GM12878 (cell line): ENCODE measurements around the gene FRZB. TPM values are rescaled to one million over a fixed set of nuclear protein-coding genes. Genes with fewer than 3 reads are reported as not detected.

ENCODE experiments used
- ATAC-seq: fragments of 200-7000 bp; cut with Tn5 transposase; 3 replicates; pipeline ENCODE4 v1.9.1; 2020; ENCODE audit warnings: mild to moderate bottlenecking, moderate library complexity
- BruUV-seq: library from RNA; stranded (reverse); fragments of 400-500 nt; replicated peaks from 2 replicates; lab custom pipeline; 2021; lab: Mats Ljungman, UMichigan
- CTCF ChIA-PET: fragments of 300-600 bp; sonication (Branson Sonifier 250); formaldehyde crosslinking; extraction: SDS; loops from one replicate; lab custom pipeline; 2021; ENCODE audit warnings: inconsistent platforms; lab: Yijun Ruan, JAX
- POLR2A ChIA-PET: fragments of 350-600 bp; formaldehyde crosslinking; extraction: SDS; loops from one replicate; lab custom pipeline; 2021; ENCODE audit warnings: inconsistent platforms; lab: Charles Lee
- RAD21 ChIA-PET: fragments of 300-600 bp; sonication (Branson Sonifier 250); formaldehyde crosslinking; loops from one replicate; lab custom pipeline; 2023; ENCODE audit warnings: antibody characterized with exemption; ENCODE audit not compliant: unreplicated experiment; lab: Charles Lee
- SMC1A ChIA-PET: fragments of 300-600 bp; sonication (Branson Sonifier 250); formaldehyde crosslinking; loops from one replicate; lab custom pipeline; 2023; ENCODE audit not compliant: unreplicated experiment, uncharacterized antibody; lab: Charles Lee
- DNase-seq: peaks from one replicate; pipeline ENCODE4 v3.0.0-alpha.2; 2011; ENCODE audit warnings: low read depth, low spot score
- FAIRE-seq: peaks from 3 replicates; lab custom pipeline; 2011; peaks lifted over from hg19 to GRCh38; lab: Jason Lieb, UNC
- H2AFZ ChIP-seq: 2 replicates; pipeline ENCODE4 v1.6.0; 2011; ENCODE audit warnings: low read depth, low read length, control low read depth; ENCODE audit not compliant: control insufficient read depth
- H3K27ac ChIP-seq: 2 replicates; pipeline ENCODE4 v1.5.1; 2011; ENCODE audit warnings: control low read depth; ENCODE audit not compliant: control insufficient read depth, insufficient read depth
- H3K27me3 ChIP-seq, 2 experiments: replicated peaks in 1 of 2; 2 replicates each; pipeline versions ENCODE4 v1.6.0 to v1.6.1; 2011; ENCODE audit warnings: low read length in 1 of 2; ENCODE audit not compliant: control insufficient read depth in 2 of 2, insufficient read depth in 2 of 2
- H3K36me3 ChIP-seq, 2 experiments: 2 replicates each; pipeline ENCODE4 v1.5.1; 2011; ENCODE audit warnings: low read length in 1 of 2; ENCODE audit not compliant: control insufficient read depth in 2 of 2, insufficient read depth in 2 of 2
- H3K4me1 ChIP-seq: 2 replicates; pipeline ENCODE4 v1.6.1; 2011; ENCODE audit warnings: mild to moderate bottlenecking, low read length, moderate library complexity, mixed read lengths; ENCODE audit not compliant: control insufficient read depth, insufficient read depth
- H3K4me2 ChIP-seq: 2 replicates; pipeline ENCODE4 v1.6.0; 2011; ENCODE audit warnings: control low read depth; ENCODE audit not compliant: control insufficient read depth, insufficient read depth
- H3K4me3 ChIP-seq: fragments of 200-600 bp; sonication (generic); 2 replicates; pipeline ENCODE4 v1.5.1; 2016
- H3K79me2 ChIP-seq: 2 replicates; pipeline ENCODE4 v1.6.0; 2011; ENCODE audit warnings: low read length; ENCODE audit not compliant: control insufficient read depth, insufficient read depth
- H3K9ac ChIP-seq: 2 replicates; pipeline ENCODE4 v1.8.0; 2011; ENCODE audit warnings: low read length, control low read depth, mixed read lengths; ENCODE audit not compliant: control insufficient read depth, insufficient read depth
- H3K9me3 ChIP-seq: replicated peaks from 3 replicates; pipeline ENCODE4 v1.5.1; 2011; ENCODE audit warnings: mild to moderate bottlenecking, low read length; ENCODE audit not compliant: control insufficient read depth, insufficient read depth
- H4K20me1 ChIP-seq: 2 replicates; pipeline ENCODE4 v1.6.0; 2011; ENCODE audit not compliant: control insufficient read depth, insufficient read depth
- CEBPB ChIP-seq, 2 experiments: fragments of 150-350 bp in 1 of 2; IDR thresholded peaks; 2 replicates each; pipeline ENCODE4 v1.6.1; 2012 to 2014; ENCODE audit warnings: low read depth in 2 of 2, low read length in 2 of 2, borderline replicate concordance in 1 of 2, inconsistent platforms in 1 of 2
- ESRRA ChIP-seq: IDR thresholded peaks from 2 replicates; pipeline ENCODE4 v1.6.1; 2012; ENCODE audit warnings: mild to moderate bottlenecking, low read length, improper control_type of control experiment
- EZH2 ChIP-seq: IDR thresholded peaks from 2 replicates; pipeline ENCODE4 v1.6.1; 2012; ENCODE audit warnings: low read depth, mild to moderate bottlenecking, control low read depth, inconsistent platforms, low read length, borderline replicate concordance; ENCODE audit not compliant: control insufficient read depth
- FOXK2 ChIP-seq: fragments of 450-650 bp; IDR thresholded peaks from 2 replicates; pipeline ENCODE4 v1.6.1; 2017; ENCODE audit warnings: mild to moderate bottlenecking, moderate library complexity
- GATAD2B ChIP-seq: fragments of 450-650 bp; conservative IDR thresholded peaks from 2 replicates; pipeline ENCODE4 v1.6.1; 2017; ENCODE audit warnings: low read depth, mild to moderate bottlenecking, moderate library complexity
- LARP7 ChIP-seq: fragments of 450-650 bp; IDR thresholded peaks from 2 replicates; pipeline ENCODE4 v1.6.1; 2017; ENCODE audit warnings: mild to moderate bottlenecking
- NFYB ChIP-seq: IDR thresholded peaks from 2 replicates; pipeline ENCODE4 v1.6.1; 2011; ENCODE audit warnings: low read depth, mild to moderate bottlenecking, low read length, improper control_type of control experiment, moderate library complexity; ENCODE audit not compliant: insufficient read depth
- NR2C1 ChIP-seq: fragments of 450-650 bp; IDR thresholded peaks from 2 replicates; pipeline ENCODE4 v1.6.1; 2017; ENCODE audit warnings: antibody characterized with exemption, mild to moderate bottlenecking, moderate library complexity
- NR2C2 ChIP-seq: IDR thresholded peaks from 2 replicates; pipeline ENCODE4 v1.6.1; 2011; ENCODE audit warnings: borderline replicate concordance, low read depth; ENCODE audit not compliant: control insufficient read depth, insufficient read length
- PML ChIP-seq: IDR thresholded peaks from 2 replicates; pipeline ENCODE4 v1.6.1; 2012; ENCODE audit warnings: low read length, inconsistent platforms
- RB1 ChIP-seq: fragments of 450-650 bp; formaldehyde crosslinking; IDR thresholded peaks from 2 replicates; pipeline ENCODE4 v1.6.1; 2017; ENCODE audit warnings: mild to moderate bottlenecking, borderline replicate concordance
- SMAD1 ChIP-seq: fragments of 450-650 bp; IDR thresholded peaks from 2 replicates; pipeline ENCODE4 v1.6.1; 2018; ENCODE audit warnings: mild to moderate bottlenecking, low read depth; ENCODE audit not compliant: partially characterized antibody
- SMARCA5 ChIP-seq: fragments of 450-650 bp; IDR thresholded peaks from 2 replicates; pipeline ENCODE4 v1.6.1; 2017; ENCODE audit warnings: mild to moderate bottlenecking
- SRF ChIP-seq, 2 experiments: IDR thresholded peaks; 2 replicates each; pipeline ENCODE4 v1.6.1; 2011; ENCODE audit warnings: low read depth in 2 of 2, low read length in 2 of 2, mild to moderate bottlenecking in 1 of 2, moderate library complexity in 1 of 2
- TCF12 ChIP-seq: IDR thresholded peaks from 2 replicates; pipeline ENCODE4 v1.6.1; 2011; ENCODE audit warnings: low read depth, mild to moderate bottlenecking, low read length
- ZNF24 ChIP-seq: fragments of 450-650 bp; IDR thresholded peaks from 2 replicates; pipeline ENCODE4 v1.6.1; 2017; ENCODE audit warnings: antibody characterized with exemption, mild to moderate bottlenecking
- WGBS: methylation state at CpG from one replicate; pipeline ENCODE4 v1.1.6; 2016; ENCODE audit warnings: low lambda C conversion rate; ENCODE audit not compliant: insufficient replicate concordance, insufficient coverage; ENCODE audit errors: missing lambda C conversion rate; 5-methylcytosine and 5-hydroxymethylcytosine counted together
- in situ Hi-C: fragments of 300-500 bp; cut with MboI; formaldehyde crosslinking; loops from 9 replicates; pipeline ENCODE4 v1.14.3; 2018; ENCODE audit warnings: mixed read lengths
- intact Hi-C: fragments of 100-400 bp; cut with micrococcal nuclease; formaldehyde crosslinking; loops from one replicate; pipeline ENCODE4 v1.14.2; 2022; ENCODE audit not compliant: unreplicated experiment
- polyA plus RNA-seq, 11 experiments: library from polyadenylated mRNA; depleted of rRNA in 4 of 11; unstranded in 6 of 11; stranded (reverse) in 5 of 11; fragments of >200 nt; fragmentation: Nextera tagmentation in 4 of 11; fragmentation: Illumina TruSeq in 1 of 11; extraction: Ambion mirVana in 4 of 11; extraction: Trizol in 1 of 11; gene quantifications; 1 replicate in 1 of 11; 2 replicates in 10 of 11; pipeline versions ENCODE4 v1.2.1 to v1.2.3, GENCODE V29; 2011 to 2016; ENCODE audit warnings: inconsistent platforms in 2 of 11, missing spikeins in 2 of 11, low read depth in 1 of 11
- total RNA-seq, 4 experiments: library from RNA; depleted of rRNA in 3 of 4; stranded (reverse); fragments of >200 nt in 3 of 4; fragmentation: Illumina TruSeq in 1 of 4; extraction: Trizol in 1 of 4; gene quantifications; 2 replicates each; pipeline versions ENCODE4 v1.2.1 to v1.2.3, GENCODE V29; 2013 to 2021
- TF ChIP-seq, protein P1 (sequence below): fragments of 450-650 bp; IDR thresholded peaks from 2 replicates; pipeline ENCODE4 v1.6.1; 2017; ENCODE audit warnings: borderline replicate concordance
- TF ChIP-seq, protein P2 (sequence below), 3 experiments: IDR thresholded peaks in 2 of 3; conservative IDR thresholded peaks in 1 of 3; 2 replicates each; pipeline ENCODE4 v1.5.1; 2011; ENCODE audit warnings: low read depth in 3 of 3, low read length in 3 of 3, mild to moderate bottlenecking in 3 of 3, control low read depth in 2 of 3, moderate library complexity in 2 of 3, inconsistent platforms in 1 of 3, mixed read lengths in 1 of 3; ENCODE audit not compliant: control insufficient read depth in 2 of 3, insufficient read depth in 1 of 3; ENCODE audit errors: extremely low read depth in 1 of 3
- TF ChIP-seq, protein P3 (sequence below): IDR thresholded peaks from 2 replicates; pipeline ENCODE4 v1.6.1; 2011; ENCODE audit warnings: low read depth, low read length, improper control_type of control experiment, borderline replicate concordance

FRZB gene
- total and polyA plus RNA-seq, 10 of the 15 experiments (the other 5 are each of a cell fraction or from before 2014, with no cell fraction given): 0.03 TPM; not detected in 9

DNA sequence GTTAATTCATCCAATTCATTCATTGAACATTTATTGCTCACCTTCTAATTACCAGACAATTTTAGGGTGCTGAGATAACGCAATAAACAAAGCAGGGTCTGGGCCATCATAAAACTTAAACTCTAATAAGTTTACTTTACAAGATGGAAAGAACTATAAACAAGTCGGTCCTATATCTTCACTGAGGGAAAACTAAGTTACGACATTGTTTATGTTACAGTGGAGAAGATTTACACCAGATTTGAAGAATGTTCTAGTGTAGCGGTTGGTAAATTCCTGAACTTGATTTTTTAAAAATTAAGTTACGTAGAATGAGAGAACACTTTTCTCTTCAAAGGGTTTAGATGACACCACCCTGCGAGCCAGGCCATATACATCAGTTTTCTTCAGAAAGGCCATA lies 20.7 kb upstream of the FRZB start:
- TF ChIP-seq, protein P1, sequence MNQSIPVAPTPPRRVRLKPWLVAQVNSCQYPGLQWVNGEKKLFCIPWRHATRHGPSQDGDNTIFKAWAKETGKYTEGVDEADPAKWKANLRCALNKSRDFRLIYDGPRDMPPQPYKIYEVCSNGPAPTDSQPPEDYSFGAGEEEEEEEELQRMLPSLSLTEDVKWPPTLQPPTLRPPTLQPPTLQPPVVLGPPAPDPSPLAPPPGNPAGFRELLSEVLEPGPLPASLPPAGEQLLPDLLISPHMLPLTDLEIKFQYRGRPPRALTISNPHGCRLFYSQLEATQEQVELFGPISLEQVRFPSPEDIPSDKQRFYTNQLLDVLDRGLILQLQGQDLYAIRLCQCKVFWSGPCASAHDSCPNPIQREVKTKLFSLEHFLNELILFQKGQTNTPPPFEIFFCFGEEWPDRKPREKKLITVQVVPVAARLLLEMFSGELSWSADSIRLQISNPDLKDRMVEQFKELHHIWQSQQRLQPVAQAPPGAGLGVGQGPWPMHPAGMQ: no peak
- TF ChIP-seq CEBPB (IDR thresholded peaks at IDR 0.05; ENCODE audit: borderline replicate concordance in 1 of 2, low read depth in 2 of 2, low read length in 2 of 2): no peak
- no peak for TF ChIP-seq PML
- TF ChIP-seq ESRRA: no peak
- no peak for TF ChIP-seq LARP7
- TF ChIP-seq NR2C1: no peak
- TF ChIP-seq, protein P2, sequence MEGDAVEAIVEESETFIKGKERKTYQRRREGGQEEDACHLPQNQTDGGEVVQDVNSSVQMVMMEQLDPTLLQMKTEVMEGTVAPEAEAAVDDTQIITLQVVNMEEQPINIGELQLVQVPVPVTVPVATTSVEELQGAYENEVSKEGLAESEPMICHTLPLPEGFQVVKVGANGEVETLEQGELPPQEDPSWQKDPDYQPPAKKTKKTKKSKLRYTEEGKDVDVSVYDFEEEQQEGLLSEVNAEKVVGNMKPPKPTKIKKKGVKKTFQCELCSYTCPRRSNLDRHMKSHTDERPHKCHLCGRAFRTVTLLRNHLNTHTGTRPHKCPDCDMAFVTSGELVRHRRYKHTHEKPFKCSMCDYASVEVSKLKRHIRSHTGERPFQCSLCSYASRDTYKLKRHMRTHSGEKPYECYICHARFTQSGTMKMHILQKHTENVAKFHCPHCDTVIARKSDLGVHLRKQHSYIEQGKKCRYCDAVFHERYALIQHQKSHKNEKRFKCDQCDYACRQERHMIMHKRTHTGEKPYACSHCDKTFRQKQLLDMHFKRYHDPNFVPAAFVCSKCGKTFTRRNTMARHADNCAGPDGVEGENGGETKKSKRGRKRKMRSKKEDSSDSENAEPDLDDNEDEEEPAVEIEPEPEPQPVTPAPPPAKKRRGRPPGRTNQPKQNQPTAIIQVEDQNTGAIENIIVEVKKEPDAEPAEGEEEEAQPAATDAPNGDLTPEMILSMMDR (IDR thresholded peaks at IDR 0.05 in 2 of 3, conservative IDR thresholded peaks at IDR 0.05 in 1 of 3; ENCODE audit: control insufficient read depth in 2 of 3, extremely low read depth in 1 of 3, insufficient read depth in 1 of 3, low read depth in 3 of 3, low read length in 3 of 3): no peak
- no peak for TF ChIP-seq NFYB
- no peak for TF ChIP-seq GATAD2B
- TF ChIP-seq TCF12: no peak
- TF ChIP-seq RB1: no peak
- no peak for TF ChIP-seq SMAD1
- TF ChIP-seq SMARCA5: no peak
- no peak for TF ChIP-seq NR2C2
- no peak for TF ChIP-seq EZH2
- no peak for TF ChIP-seq FOXK2
- no peak for TF ChIP-seq SRF (IDR thresholded peaks at IDR 0.05; ENCODE audit: low read depth in 2 of 2, low read length in 2 of 2)
- TF ChIP-seq, protein P3, sequence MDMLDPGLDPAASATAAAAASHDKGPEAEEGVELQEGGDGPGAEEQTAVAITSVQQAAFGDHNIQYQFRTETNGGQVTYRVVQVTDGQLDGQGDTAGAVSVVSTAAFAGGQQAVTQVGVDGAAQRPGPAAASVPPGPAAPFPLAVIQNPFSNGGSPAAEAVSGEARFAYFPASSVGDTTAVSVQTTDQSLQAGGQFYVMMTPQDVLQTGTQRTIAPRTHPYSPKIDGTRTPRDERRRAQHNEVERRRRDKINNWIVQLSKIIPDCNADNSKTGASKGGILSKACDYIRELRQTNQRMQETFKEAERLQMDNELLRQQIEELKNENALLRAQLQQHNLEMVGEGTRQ: no peak
- no peak for TF ChIP-seq ZNF24
- TF ChIP-seq, all 136 proteins: peak for 0
- H3K9ac ChIP-seq: no peak overlapping the region
- FAIRE-seq (no peak), ATAC-seq (no peak), DNase-seq (no peak)
- no peaks in the 10 kb centered on the region for H4K20me1 ChIP-seq
- 67% methylated on average over 6 of the region's 6 CpGs for WGBS
- H3K79me2 ChIP-seq: no peaks in the 10 kb centered on the region
- CTCF ChIA-PET: no interaction called here
- SMC1A ChIA-PET: no interaction called here
- H3K36me3 ChIP-seq: no peaks in the 10 kb centered on the region
- no peaks in the 10 kb centered on the region for H3K27me3 ChIP-seq
- H2AFZ ChIP-seq: no peak overlapping the region
- in situ Hi-C loops: no loop called here
- no peak overlapping the region for H3K27ac ChIP-seq
- no peaks in the 10 kb centered on the region for H3K9me3 ChIP-seq
- POLR2A ChIA-PET: no interaction called here
- RAD21 ChIA-PET: no interaction called here
- H3K4me1 ChIP-seq: no peaks in the 10 kb centered on the region
- no TSS peak for BruUV-seq
- H3K4me2 ChIP-seq: no peak overlapping the region
- no peak overlapping the region for H3K4me3 ChIP-seq
- intact Hi-C loops: no loop called here
